ENCODE measurements around the gene LRRC51.
"Not testable (repeated sequence)": the region's sequence is repeated elsewhere in the genome, so short reads cannot be mapped to it uniquely, and the experiment has no call there.

The LRRC51 gene

DNA sequence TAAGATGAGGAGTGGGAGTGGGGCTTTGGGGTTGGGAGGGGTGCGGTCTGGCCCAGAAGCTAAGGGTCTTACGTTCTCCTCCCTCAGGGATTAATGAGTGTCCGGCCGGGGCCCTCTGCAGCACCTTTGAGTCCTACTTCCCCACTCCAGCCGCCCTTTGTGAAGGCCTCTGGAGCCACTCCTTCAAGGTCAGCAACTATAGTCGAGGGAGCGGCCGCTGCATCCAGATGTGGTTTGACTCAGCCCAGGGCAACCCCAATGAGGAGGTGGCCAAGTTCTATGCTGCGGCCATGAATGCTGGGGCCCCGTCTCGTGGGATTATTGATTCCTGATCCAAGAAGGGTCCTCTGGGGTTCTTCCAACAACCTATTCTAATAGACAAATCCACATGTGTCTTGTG is 58.9 kb downstream of the LRRC51 start:
- DNase-seq (ENCODE audit: low spot score): no peak

DNA sequence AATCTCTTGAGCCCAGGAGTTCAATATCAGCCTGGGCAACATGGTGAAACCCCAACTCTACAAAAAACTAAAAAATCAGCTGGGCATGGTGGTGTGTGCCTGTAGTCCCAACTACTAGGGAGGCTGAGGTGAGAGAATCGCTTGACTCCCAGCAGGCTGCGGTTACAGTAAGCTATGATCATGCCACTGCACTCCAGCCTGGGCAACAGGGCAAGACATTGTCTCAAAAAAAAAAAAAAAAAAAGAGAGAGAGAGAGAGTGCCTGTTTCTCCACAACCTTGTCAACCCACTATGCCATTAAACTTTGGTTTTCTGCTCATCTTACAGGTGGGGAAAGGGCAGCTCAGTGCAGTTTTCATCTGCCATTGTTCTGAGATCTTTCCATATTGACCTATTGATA is 60.0 kb downstream of the LRRC51 start:
- no peak for DNase-seq (ENCODE audit: low spot score)

DNA sequence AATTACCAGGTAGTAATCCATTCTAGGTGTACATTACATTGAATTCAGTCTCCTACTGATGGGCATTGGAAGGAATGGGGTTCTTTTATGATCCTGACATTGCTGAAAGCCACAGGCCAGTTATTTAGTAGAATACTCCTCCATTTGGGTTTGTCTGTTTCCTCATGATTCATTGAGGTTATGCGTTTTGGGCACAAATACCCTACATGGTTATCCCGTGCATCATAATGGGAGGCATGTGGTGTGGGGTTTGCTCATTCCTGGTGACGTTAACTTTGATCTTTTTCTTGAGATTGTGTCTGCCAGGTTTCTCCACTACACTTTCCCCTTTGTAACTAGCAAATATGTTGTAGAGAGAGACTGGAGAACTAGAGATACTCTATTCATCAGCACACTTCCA is 60.4 kb downstream of the LRRC51 start:
- no peak for DNase-seq (ENCODE audit: low spot score)

DNA sequence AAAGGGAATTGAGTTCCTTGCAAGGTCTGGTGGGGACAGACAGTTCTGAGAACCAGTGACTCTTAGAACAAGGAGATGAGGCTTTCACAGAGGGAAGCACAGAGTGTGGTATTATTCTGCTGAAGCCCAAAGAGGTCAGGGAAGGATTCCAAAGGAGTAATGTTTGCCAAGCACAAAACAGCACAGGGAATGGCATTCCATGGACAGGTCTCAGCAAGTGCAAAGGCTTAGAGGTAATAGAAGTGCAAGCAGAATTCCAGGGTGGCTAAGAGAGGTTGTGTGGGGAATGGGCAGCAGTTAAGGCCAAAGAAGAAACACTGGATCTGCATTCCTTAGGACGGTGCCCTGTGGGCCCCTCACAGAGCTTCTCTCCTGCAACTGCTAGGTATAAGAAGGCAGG is 61.4 kb downstream of the LRRC51 start:
- DNase-seq (ENCODE audit: low spot score): not testable (repeated sequence)

DNA sequence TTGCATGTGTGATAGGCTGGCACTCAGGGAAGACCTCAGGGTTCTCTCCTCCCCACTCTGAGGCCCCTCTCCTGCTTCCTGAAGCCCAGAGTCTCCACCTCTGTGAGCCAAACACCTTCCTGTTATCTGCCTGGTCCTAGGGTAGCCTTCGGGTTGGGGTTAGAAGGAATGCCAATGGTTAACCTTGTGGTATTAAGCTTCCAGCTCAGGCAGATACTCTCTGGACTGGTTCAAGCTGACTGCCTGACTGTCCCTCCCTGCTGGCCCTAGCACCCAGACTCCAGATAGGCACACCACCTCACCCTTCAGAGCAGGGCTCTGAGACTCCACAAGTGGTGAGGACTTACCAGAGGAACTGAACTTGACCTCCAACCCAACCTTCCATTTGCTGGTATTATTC is 61.9 kb downstream of the LRRC51 start:
- not testable (repeated sequence) for DNase-seq (ENCODE audit: low spot score)

DNA sequence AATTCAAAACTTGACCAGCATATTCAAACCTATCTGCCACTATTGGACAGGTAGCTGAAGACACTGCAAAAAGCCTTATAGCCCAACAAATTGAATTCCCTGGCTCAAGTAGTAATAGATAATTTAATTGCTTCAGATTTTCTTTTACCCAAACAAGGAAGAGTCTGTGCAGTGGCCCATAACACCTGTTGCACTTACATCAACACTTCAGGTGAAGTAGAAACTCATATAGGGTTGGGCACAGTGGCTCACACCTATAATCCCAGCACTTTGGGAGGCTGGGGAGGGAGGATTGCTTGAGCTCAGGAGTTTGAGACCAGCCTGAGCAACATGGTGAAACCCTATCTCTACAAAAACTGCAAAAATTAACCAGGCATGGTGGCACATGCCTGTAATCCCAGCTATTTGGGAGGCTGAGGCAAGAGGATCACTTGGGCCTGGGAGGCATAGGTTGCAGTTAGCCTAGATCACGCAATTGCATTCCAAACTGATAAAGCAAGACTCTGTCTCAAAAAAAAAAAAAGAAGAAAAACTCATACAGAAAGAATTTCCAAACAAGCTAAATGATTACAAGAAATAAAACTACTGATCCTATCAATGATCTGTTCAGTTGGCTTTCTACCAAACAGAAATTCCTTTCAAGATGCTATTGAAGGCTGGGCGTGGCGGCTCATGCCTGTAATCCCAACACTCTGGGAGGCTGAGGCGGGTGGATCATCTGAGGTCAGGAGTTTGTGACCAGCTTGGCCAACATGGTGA is 64.3 kb downstream of the LRRC51 start:
- DNase-seq (ENCODE audit: low spot score): no peak
